Activated CD4-positive, alpha-beta T cell treated with anti-CD3 and anti-CD28 coated beads for 4 hours (primary cell): Measurements from ENCODE around the gene CAMK1D.

Source experiments
- DNase-seq, 2 donors: peaks; one replicate each; pipeline ENCODE4 v3.0.0-alpha.2; 2020

Gene CAMK1D

GRCh38 chr10:12873172-12873571 is 523.8 kb downstream of the CAMK1D start:
- no peak for DNase-seq

GRCh38 chr10:12874501-12874900 is 525.2 kb downstream of the CAMK1D start:
- no peak for DNase-seq

- no peak for DNase-seq
These were observed 525.8 kb downstream of the CAMK1D start for GRCh38 chr10:12875100-12875499.

GRCh38 chr10:12876266-12876665 is 526.9 kb downstream of the CAMK1D start:
- no peak for DNase-seq

- DNase-seq, result no peak
These were observed 527.8 kb downstream of the CAMK1D start for GRCh38 chr10:12877150-12877549.

- DNase-seq, result no peak
These were observed 531.1 kb downstream of the CAMK1D start for GRCh38 chr10:12880423-12880822.

- DNase-seq, result no peak
These were observed 535.5 kb downstream of the CAMK1D start for GRCh38 chr10:12884851-12885250.
